ENCODE measurements around the gene PFKFB4.
A peak's percentile ranks its signal among the peaks of the same experiment; 100 is the strongest.

The PFKFB4 gene

DNA sequence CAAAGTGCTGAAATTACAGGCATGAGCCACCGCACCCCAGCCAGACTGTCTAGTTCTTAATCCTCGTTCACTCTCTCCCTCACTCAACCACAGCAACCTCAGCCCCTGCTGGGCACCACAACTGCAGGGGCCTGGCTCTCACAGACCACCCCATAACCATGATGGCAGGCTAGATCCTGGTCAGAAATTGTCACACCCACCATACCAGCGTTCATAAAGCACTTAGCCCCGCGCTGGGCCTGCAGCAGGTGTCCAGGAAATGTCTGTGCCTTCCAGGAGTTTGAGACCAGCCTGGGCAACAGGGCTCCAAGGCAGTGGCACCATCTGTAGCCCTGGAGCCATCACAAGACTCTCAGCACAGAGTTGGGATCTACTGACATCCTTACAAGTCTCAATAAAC is 54.5 kb downstream of the PFKFB4 start:
- DNase-seq, result no peak
- H3K18ac ChIP-seq (ENCODE audit: low read length), result no peak overlapping the region
- no peak overlapping the region for H3K4ac ChIP-seq (ENCODE audit: low read depth, low read length)
- H4K91ac ChIP-seq (ENCODE audit: low read depth, low read length), result no peak overlapping the region
- no peak overlapping the region for H3K27ac ChIP-seq (ENCODE audit: low read depth, low read length)
- H3K9ac ChIP-seq (ENCODE audit: low read length), result no peak overlapping the region
- no peak overlapping the region for H2BK5ac ChIP-seq (ENCODE audit: low read depth, low read length, poor library complexity)
- no peak overlapping the region for H2BK120ac ChIP-seq (ENCODE audit: insufficient read depth, low read length, poor library complexity)
- peaks cover 15% of the 10 kb centered on the region in 2 experiments for H3K36me3 ChIP-seq (ENCODE audit: control insufficient read depth in 1 of 2, insufficient read depth in 2 of 2, low read length in 2 of 2)
- no peaks in the 10 kb centered on the region for H3K27me3 ChIP-seq (ENCODE audit: insufficient read depth, low read length)
- H3K4me3 ChIP-seq (ENCODE audit: low read depth, low read length), result no peak overlapping the region
- H3K79me1 ChIP-seq (ENCODE audit: low read length), result peaks cover 26% of the 10 kb centered on the region
- peaks cover 29 to 38% of the 10 kb centered on the region in 2 experiments for H3K4me1 ChIP-seq (ENCODE audit: control insufficient read depth in 1 of 2, insufficient read depth in 2 of 2, low read length in 2 of 2)
- H3K14ac ChIP-seq (ENCODE audit: low read length), result no peak overlapping the region
- H4K12ac ChIP-seq (ENCODE audit: low read depth, low read length), result no peak overlapping the region
- no CpG with 5 or more reads among the region's 5 CpGs for WGBS (ENCODE audit: extremely low coverage, insufficient coverage, insufficient read length)
- H3K23ac ChIP-seq (ENCODE audit: low read length), result no peak overlapping the region
- no peak overlapping the region for H3K4me2 ChIP-seq (ENCODE audit: low read length)
- H3K9me3 ChIP-seq (ENCODE audit: insufficient read depth, low read depth, low read length), result peaks cover 2% of the 10 kb centered on the region
- H2AK5ac ChIP-seq (ENCODE audit: low read length), result no peak overlapping the region
- no peak overlapping the region for H4K8ac ChIP-seq (ENCODE audit: low read depth, low read length)
- no peak overlapping the region for H2BK12ac ChIP-seq (ENCODE audit: low read length)
- peaks cover 13% of the 10 kb centered on the region for H3K79me2 ChIP-seq (ENCODE audit: control insufficient read depth, insufficient read depth, low read length, poor library complexity)
- no peak overlapping the region for H2AFZ ChIP-seq (ENCODE audit: insufficient read depth, low read length, poor library complexity)

GRCh38 chr3:48501196-48501595 is 55.4 kb downstream of the PFKFB4 start:
- Histone ChIP-seq H3K27me3 (ENCODE audit: insufficient read depth, low read length) (no peaks in the 10 kb centered on the region), H2BK5ac (ENCODE audit: low read depth, low read length, poor library complexity) (peak overlapping the region; percentile 1), H2BK12ac (ENCODE audit: low read length) (peak overlapping the region; percentile 8), H4K91ac (ENCODE audit: low read depth, low read length) (no peak overlapping the region), H3K36me3 (ENCODE audit: control insufficient read depth in 1 of 2, insufficient read depth in 2 of 2, low read length in 2 of 2) (peaks cover 15% of the 10 kb centered on the region in 2 experiments), H2BK120ac (ENCODE audit: insufficient read depth, low read length, poor library complexity) (no peak overlapping the region), H3K4ac (ENCODE audit: low read depth, low read length) (peak overlapping the region; percentile 6), H4K8ac (ENCODE audit: low read depth, low read length) (no peak overlapping the region), H2AFZ (ENCODE audit: insufficient read depth, low read length, poor library complexity) (no peak overlapping the region), H3K79me2 (ENCODE audit: control insufficient read depth, insufficient read depth, low read length, poor library complexity) (peaks cover 13% of the 10 kb centered on the region), H4K12ac (ENCODE audit: low read depth, low read length) (no peak overlapping the region), H3K4me2 (ENCODE audit: low read length) (no peak overlapping the region), H3K18ac (ENCODE audit: low read length) (peak overlapping the region; percentile 32), H3K23ac (ENCODE audit: low read length) (no peak overlapping the region), H3K79me1 (ENCODE audit: low read length) (peaks cover 20% of the 10 kb centered on the region), H3K4me1 (ENCODE audit: control insufficient read depth in 1 of 2, insufficient read depth in 2 of 2, low read length in 2 of 2) (peaks cover 24 to 32% of the 10 kb centered on the region in 2 experiments), H3K4me3 (ENCODE audit: low read depth, low read length) (no peak overlapping the region), H3K27ac (ENCODE audit: low read depth, low read length) (no peak overlapping the region), H3K14ac (ENCODE audit: low read length) (no peak overlapping the region), H3K9ac (ENCODE audit: low read length) (no peak overlapping the region), H3K9me3 (ENCODE audit: insufficient read depth, low read depth, low read length) (peaks cover 2% of the 10 kb centered on the region), H2AK5ac (ENCODE audit: low read length) (no peak overlapping the region)
- DNase-seq, result no peak
- no CpG with 5 or more reads among the region's 7 CpGs for WGBS (ENCODE audit: extremely low coverage, insufficient coverage, insufficient read length)

DNA sequence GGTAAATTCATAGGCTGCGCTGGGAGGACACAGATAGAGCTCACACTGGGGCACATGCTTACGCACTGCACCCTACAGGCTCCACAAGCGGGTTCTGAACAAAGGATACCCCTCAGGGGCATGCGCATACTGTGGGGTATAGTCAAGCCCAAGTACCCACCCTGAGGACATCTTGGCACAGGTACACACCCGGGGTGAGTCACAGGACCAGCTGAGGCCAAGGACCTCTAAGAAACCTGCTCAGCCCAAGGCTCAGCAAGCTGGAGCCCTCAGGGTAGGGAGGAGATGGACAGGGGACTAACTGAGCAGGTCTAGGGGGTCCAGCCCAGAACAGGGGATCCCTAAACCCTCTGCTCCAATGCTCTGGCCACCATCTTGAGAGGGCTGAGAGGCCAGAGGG is 55.9 kb downstream of the PFKFB4 start:
- Histone ChIP-seq H3K79me1 (ENCODE audit: low read length) (peaks cover 18% of the 10 kb centered on the region), H4K8ac (ENCODE audit: low read depth, low read length) (no peak overlapping the region), H4K12ac (ENCODE audit: low read depth, low read length) (no peak overlapping the region), H3K4me2 (ENCODE audit: low read length) (no peak overlapping the region), H3K4me1 (ENCODE audit: control insufficient read depth in 1 of 2, insufficient read depth in 2 of 2, low read length in 2 of 2) (peaks cover 20 to 30% of the 10 kb centered on the region in 2 experiments), H2AFZ (ENCODE audit: insufficient read depth, low read length, poor library complexity) (no peak overlapping the region), H3K23ac (ENCODE audit: low read length) (no peak overlapping the region), H3K36me3 (ENCODE audit: control insufficient read depth in 1 of 2, insufficient read depth in 2 of 2, low read length in 2 of 2) (peaks cover 15 to 16% of the 10 kb centered on the region in 2 experiments), H3K4me3 (ENCODE audit: low read depth, low read length) (no peak overlapping the region), H3K4ac (ENCODE audit: low read depth, low read length) (no peak overlapping the region), H3K9me3 (ENCODE audit: insufficient read depth, low read depth, low read length) (peaks cover 2% of the 10 kb centered on the region), H3K27ac (ENCODE audit: low read depth, low read length) (no peak overlapping the region), H3K27me3 (ENCODE audit: insufficient read depth, low read length) (no peaks in the 10 kb centered on the region), H2BK5ac (ENCODE audit: low read depth, low read length, poor library complexity) (no peak overlapping the region), H2BK120ac (ENCODE audit: insufficient read depth, low read length, poor library complexity) (no peak overlapping the region), H4K91ac (ENCODE audit: low read depth, low read length) (no peak overlapping the region), H2BK12ac (ENCODE audit: low read length) (no peak overlapping the region), H3K79me2 (ENCODE audit: control insufficient read depth, insufficient read depth, low read length, poor library complexity) (peaks cover 13% of the 10 kb centered on the region), H2AK5ac (ENCODE audit: low read length) (no peak overlapping the region), H3K18ac (ENCODE audit: low read length) (no peak overlapping the region), H3K14ac (ENCODE audit: low read length) (no peak overlapping the region), H3K9ac (ENCODE audit: low read length) (no peak overlapping the region)
- DNase-seq, result peak; percentile 49 to 61
- no CpG with 5 or more reads among the region's 5 CpGs for WGBS (ENCODE audit: extremely low coverage, insufficient coverage, insufficient read length)

DNA sequence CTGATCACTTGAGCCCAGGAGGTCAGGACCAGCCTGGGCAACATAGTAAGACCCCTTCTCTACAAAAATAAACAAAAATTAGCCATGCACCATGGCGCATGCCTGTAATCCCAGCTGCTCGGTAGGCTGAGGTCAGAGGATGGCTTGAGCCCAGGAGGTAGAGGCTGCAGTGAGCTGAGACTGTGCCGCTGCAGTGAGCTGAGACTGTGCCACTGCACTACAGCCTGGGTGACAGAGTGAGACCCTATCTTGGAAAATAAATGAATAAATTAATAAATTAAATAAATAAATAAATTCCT is 63.5 kb downstream of the PFKFB4 start:
- Histone ChIP-seq H4K91ac (ENCODE audit: low read depth, low read length) (no peak overlapping the region), H2AK5ac (ENCODE audit: low read length) (no peak overlapping the region), H3K23ac (ENCODE audit: low read length) (no peak overlapping the region), H3K27ac (ENCODE audit: low read depth, low read length) (no peak overlapping the region), H3K36me3 (ENCODE audit: control insufficient read depth in 1 of 2, insufficient read depth in 2 of 2, low read length in 2 of 2) (peaks cover 3 to 6% of the 10 kb centered on the region in 2 experiments), H3K9ac (ENCODE audit: low read length) (no peak overlapping the region), H3K27me3 (ENCODE audit: insufficient read depth, low read length) (no peaks in the 10 kb centered on the region), H3K4me2 (ENCODE audit: low read length) (no peak overlapping the region), H3K9me3 (ENCODE audit: insufficient read depth, low read depth, low read length) (no peaks in the 10 kb centered on the region), H2BK5ac (ENCODE audit: low read depth, low read length, poor library complexity) (no peak overlapping the region), H3K18ac (ENCODE audit: low read length) (no peak overlapping the region), H2BK12ac (ENCODE audit: low read length) (no peak overlapping the region), H2BK120ac (ENCODE audit: insufficient read depth, low read length, poor library complexity) (no peak overlapping the region), H3K4ac (ENCODE audit: low read depth, low read length) (no peak overlapping the region), H3K79me2 (ENCODE audit: control insufficient read depth, insufficient read depth, low read length, poor library complexity) (no peaks in the 10 kb centered on the region), H3K4me3 (ENCODE audit: low read depth, low read length) (no peak overlapping the region), H3K14ac (ENCODE audit: low read length) (no peak overlapping the region), H3K79me1 (ENCODE audit: low read length) (peaks cover 2% of the 10 kb centered on the region), H3K4me1 (ENCODE audit: control insufficient read depth in 1 of 2, insufficient read depth in 2 of 2, low read length in 2 of 2) (no peaks in the 10 kb centered on the region), H2AFZ (ENCODE audit: insufficient read depth, low read length, poor library complexity) (no peak overlapping the region), H4K12ac (ENCODE audit: low read depth, low read length) (no peak overlapping the region), H4K8ac (ENCODE audit: low read depth, low read length) (no peak overlapping the region)
- WGBS (ENCODE audit: extremely low coverage, insufficient coverage, insufficient read length), result no CpG with 5 or more reads among the region's 3 CpGs
- DNase-seq, result no peak

Data from trophoblast cell (in vitro differentiated cells and primary cell).